Gastroesophageal sphincter (tissue), 4 donors: ENCODE data around the gene BET1L. TPM values are rescaled to one million over a fixed set of nuclear protein-coding genes. Genes with fewer than 3 reads are reported as not detected.

Experiments
- ATAC-seq: fragments of 150-250 bp; one replicate; pipeline ENCODE4 v1.9.1; 2016; ENCODE audit warnings: mild to moderate bottlenecking, moderate library complexity
- H3K27ac ChIP-seq, 4 donors: fragments of 200-600 bp; sonication (generic) in 3 of 4; 1 replicate in 3 of 4; 2 replicates in 1 of 4; pipeline ENCODE4 v1.5.1; 2016 to 2019
- H3K27me3 ChIP-seq: fragments of 200-600 bp; sonication (generic); one replicate; pipeline ENCODE4 v1.5.1; 2019
- H3K36me3 ChIP-seq, 2 donors: fragments of 200-600 bp; sonication (generic); one replicate each; pipeline ENCODE4 v1.5.1; 2019; ENCODE audit warnings: control low read depth in 1 of 2
- H3K4me1 ChIP-seq, 3 donors: fragments of 200-600 bp; sonication (generic); 1 replicate in 2 of 3; 2 replicates in 1 of 3; pipeline ENCODE4 v1.5.1; 2016 to 2019; ENCODE audit warnings: control low read depth in 2 of 3
- H3K4me3 ChIP-seq, 2 donors: fragments of 200-600 bp; sonication (generic); one replicate each; pipeline ENCODE4 v1.5.1; 2019; ENCODE audit warnings: mild to moderate bottlenecking in 1 of 2, moderate library complexity in 1 of 2
- H3K9me3 ChIP-seq, 3 donors: fragments of 200-600 bp; sonication (generic); one replicate each; pipeline ENCODE4 v1.5.1; 2017 to 2019; ENCODE audit warnings: control low read depth in 2 of 3
- EP300 ChIP-seq: sonication (generic); formaldehyde crosslinking; IDR thresholded peaks from one replicate; pipeline ENCODE4 v1.6.1; 2017; ENCODE audit warnings: antibody characterized with exemption, mild to moderate bottlenecking
- POLR2A ChIP-seq, 2 donors: fragments of 450-650 bp; IDR thresholded peaks; one replicate each; pipeline ENCODE4 v1.6.1; 2017; ENCODE audit warnings: antibody characterized with exemption in 2 of 2, mild to moderate bottlenecking in 2 of 2, moderate library complexity in 1 of 2
- POLR2AphosphoS5 ChIP-seq: sonication (generic); formaldehyde crosslinking; IDR thresholded peaks from one replicate; pipeline ENCODE4 v1.6.1; 2017; ENCODE audit warnings: antibody characterized with exemption
- WGBS, 2 donors: methylation state at CpG; one replicate each; pipeline ENCODE4 v1.1.5; 2018; ENCODE audit warnings: low coverage in 1 of 2; 5-methylcytosine and 5-hydroxymethylcytosine counted together
- total RNA-seq, 4 donors: library from RNA; depleted of rRNA; stranded (reverse); fragments of >200 nt; gene quantifications; one replicate each; pipeline ENCODE4 v1.1.0, GENCODE V29; 2016
- TF ChIP-seq, protein P1 (sequence below), 4 experiments: fragments of 200-600 bp in 2 of 4; fragments of 450-650 bp in 2 of 4; sonication (generic) in 1 of 4; IDR thresholded peaks; one replicate each; pipeline ENCODE4 v1.5.1; 2017 to 2019; ENCODE audit warnings: antibody characterized with exemption in 4 of 4, mild to moderate bottlenecking in 2 of 4, moderate library complexity in 2 of 4

Gene BET1L
- total RNA-seq, 4 donors from 2014 or later: 25.3 to 39.4 (median 27.6) TPM

DNA sequence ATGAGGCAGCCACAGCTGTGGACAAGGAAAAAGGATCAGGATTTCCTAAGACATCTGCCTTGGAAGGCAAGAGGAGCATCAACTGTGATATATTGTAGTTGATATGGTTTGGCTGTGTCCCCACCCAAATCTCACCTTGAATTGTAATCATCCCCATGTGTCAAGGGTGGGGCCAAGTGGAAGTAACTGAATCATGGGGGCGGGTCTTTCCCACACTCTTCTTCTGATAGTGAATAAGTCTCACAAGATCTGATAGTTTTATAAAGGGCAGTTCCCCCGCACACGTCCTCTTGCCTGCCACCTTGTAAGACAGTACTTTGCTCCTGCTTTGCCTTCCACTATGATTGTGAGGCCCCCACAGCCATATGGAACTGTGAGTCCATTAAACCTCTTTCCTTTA, 10.5 kb upstream of the BET1L start:
- no peak for TF ChIP-seq POLR2AphosphoS5
- TF ChIP-seq POLR2A (IDR thresholded peaks at IDR 0.05): no peak
- TF ChIP-seq EP300: no peak
- TF ChIP-seq, protein P1, sequence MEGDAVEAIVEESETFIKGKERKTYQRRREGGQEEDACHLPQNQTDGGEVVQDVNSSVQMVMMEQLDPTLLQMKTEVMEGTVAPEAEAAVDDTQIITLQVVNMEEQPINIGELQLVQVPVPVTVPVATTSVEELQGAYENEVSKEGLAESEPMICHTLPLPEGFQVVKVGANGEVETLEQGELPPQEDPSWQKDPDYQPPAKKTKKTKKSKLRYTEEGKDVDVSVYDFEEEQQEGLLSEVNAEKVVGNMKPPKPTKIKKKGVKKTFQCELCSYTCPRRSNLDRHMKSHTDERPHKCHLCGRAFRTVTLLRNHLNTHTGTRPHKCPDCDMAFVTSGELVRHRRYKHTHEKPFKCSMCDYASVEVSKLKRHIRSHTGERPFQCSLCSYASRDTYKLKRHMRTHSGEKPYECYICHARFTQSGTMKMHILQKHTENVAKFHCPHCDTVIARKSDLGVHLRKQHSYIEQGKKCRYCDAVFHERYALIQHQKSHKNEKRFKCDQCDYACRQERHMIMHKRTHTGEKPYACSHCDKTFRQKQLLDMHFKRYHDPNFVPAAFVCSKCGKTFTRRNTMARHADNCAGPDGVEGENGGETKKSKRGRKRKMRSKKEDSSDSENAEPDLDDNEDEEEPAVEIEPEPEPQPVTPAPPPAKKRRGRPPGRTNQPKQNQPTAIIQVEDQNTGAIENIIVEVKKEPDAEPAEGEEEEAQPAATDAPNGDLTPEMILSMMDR (IDR thresholded peaks at IDR 0.05): no peak
- no peak for ATAC-seq
- Histone ChIP-seq H3K4me3 (no peak overlapping the region), H3K27ac (no peak overlapping the region), H3K36me3 (peaks cover 0 to 76% of the 10 kb centered on the region in 2 donors), H3K27me3 (no peaks in the 10 kb centered on the region), H3K9me3 (no peaks in the 10 kb centered on the region), H3K4me1 (peaks cover 0 to 11% (median 0%) of the 10 kb centered on the region in 3 donors)
- WGBS, 2 donors: 84 to 93% methylated on average over 3 of the region's 3 CpGs

DNA sequence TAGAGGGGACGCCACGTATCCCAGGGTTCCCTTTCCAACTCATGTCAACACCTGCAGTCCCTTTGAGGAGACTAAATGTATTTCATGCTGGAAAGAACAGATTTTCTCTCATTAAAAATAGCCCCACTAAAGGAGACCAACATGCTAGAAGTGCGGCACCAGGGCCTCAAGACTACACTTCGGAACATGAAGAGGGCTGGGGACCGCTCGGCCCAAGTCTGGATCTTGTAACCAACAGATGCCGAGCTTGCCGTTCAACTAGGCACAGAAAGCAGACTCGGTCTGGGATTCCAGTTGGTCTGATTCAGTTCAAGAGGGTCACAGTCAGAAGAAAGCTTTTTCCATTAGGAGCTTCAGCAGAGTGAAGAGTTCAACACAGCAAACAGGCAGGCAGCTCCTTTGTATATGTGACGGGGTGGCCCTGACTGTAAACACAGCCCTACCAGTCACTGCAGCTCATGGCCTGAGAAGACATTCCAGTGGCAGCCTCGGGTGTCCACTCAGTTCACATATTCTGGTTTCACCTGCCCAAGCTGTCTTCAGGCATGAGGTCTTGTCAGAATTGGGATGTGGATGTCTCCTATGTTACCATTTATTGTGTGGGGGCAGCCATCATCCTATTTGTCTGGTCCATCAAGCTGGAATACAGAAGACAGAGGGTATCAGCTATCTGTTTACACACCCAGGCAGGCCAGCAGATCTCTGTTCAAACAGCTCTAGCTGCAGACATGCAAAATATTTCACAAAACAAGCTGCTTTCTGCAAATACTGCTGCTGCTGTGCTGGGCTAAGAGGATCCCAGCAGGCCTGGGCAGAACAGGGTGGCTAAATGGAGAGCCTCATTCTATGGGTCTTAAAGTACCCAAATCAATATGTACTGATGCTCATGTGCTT, 9.1 kb upstream of the BET1L start:
- WGBS, 2 donors: 81% methylated on average over 8 of the region's 11 CpGs; no CpG with 5 or more reads in 1 of the 2 donors
- Histone ChIP-seq H3K4me3 (no peak overlapping the region), H3K36me3 (peaks cover 0 to 77% of the 10 kb centered on the region in 2 donors), H3K9me3 (no peaks in the 10 kb centered on the region), H3K27me3 (no peaks in the 10 kb centered on the region), H3K27ac (peak overlapping the region in 1 of 4 donors; percentile 40), H3K4me1 (peaks cover 0 to 4% (median 0%) of the 10 kb centered on the region in 3 donors)
- ATAC-seq: no peak
- no peak for TF ChIP-seq POLR2AphosphoS5
- TF ChIP-seq POLR2A (IDR thresholded peaks at IDR 0.05): no peak
- TF ChIP-seq, protein P1 (IDR thresholded peaks at IDR 0.05): no peak
- no peak for TF ChIP-seq EP300

DNA sequence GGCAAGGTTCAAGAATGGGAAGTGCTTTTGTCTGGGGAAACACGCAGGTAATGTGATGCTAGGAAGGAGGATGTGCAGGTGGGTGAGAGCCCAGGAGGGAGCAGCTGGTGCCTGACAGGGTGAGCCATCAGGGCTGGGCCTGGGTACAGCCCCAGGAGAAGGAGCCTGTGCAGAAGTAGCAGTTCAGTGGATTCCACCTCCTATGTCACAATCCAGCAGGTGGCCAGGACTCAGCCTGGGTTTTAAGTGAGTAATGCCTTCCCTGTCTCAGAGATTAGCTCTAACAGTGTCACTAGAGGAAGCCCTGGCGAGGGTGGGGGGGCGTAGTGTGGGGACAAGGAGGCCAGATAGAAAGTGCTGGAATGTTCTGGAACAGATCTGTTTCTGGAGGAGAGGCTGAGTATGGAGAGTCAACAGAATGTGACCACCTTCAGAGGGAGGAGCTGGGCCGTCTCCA, 8.4 kb upstream of the BET1L start:
- Histone ChIP-seq H3K4me1 (peaks cover 0 to 11% (median 3%) of the 10 kb centered on the region in 3 donors), H3K9me3 (no peaks in the 10 kb centered on the region), H3K4me3 (no peak overlapping the region), H3K36me3 (peaks cover 0 to 84% of the 10 kb centered on the region in 2 donors), H3K27ac (peak overlapping the region in 2 of 4 donors; percentile 7 to 40), H3K27me3 (no peaks in the 10 kb centered on the region)
- no peak for TF ChIP-seq POLR2AphosphoS5
- TF ChIP-seq, protein P1 (IDR thresholded peaks at IDR 0.05): no peak
- 40% methylated on average over 1 of the region's 4 CpGs for WGBS, 2 donors
- no peak for ATAC-seq

DNA sequence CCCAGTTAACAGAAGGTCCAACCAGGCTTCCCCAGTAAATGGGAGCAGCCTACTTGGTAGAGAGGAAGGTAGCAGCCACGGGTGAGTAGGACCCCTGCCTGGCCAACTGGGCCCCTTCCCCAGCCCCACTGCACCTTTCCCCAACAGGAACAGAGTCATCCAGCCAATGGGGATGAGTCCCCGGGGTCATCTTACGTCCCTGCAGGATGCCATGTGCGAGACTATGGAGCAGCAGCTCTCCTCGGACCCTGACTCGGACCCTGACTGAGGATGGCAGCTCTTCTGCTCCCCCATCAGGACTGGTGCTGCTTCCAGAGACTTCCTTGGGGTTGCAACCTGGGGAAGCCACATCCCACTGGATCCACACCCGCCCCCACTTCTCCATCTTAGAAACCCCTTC, 6.9 kb upstream of the BET1L start:
- Histone ChIP-seq H3K4me3 (no peak overlapping the region), H3K27me3 (no peaks in the 10 kb centered on the region), H3K9me3 (no peaks in the 10 kb centered on the region), H3K36me3 (peaks cover 0 to 92% of the 10 kb centered on the region in 2 donors), H3K27ac (no peak overlapping the region), H3K4me1 (peaks cover 3 to 27% (median 18%) of the 10 kb centered on the region in 3 donors)
- ATAC-seq: no peak
- WGBS, 2 donors: 17 to 76% methylated on average over 1 to 5 of the region's 7 CpGs
- TF ChIP-seq POLR2AphosphoS5 (no peak), POLR2A (IDR thresholded peaks at IDR 0.05) (no peak), EP300 (no peak)
- TF ChIP-seq, protein P1 (IDR thresholded peaks at IDR 0.05): no peak

DNA sequence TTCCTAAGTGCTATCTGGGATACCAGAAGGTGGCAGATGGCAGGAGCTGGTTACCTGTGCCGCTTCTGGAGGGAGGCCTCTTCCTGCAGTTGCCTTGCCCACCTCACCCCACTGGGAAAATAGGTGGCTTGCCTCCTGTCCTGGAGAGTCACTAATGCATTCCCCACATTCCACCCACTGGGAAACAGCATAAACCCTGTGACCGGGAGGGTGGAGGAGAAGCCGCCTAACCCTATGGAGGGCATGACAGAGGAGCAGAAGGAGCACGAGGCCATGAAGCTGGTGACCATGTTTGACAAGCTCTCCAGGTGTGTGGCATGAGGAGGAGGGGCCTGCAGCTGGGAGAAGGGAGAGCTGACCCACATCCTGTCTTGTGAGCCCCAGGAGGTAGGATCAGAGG, 5.9 kb upstream of the BET1L start:
- Histone ChIP-seq H3K4me3 (no peak overlapping the region), H3K4me1 (peaks cover 3 to 29% (median 18%) of the 10 kb centered on the region in 3 donors), H3K36me3 (peaks cover 0 to 82% of the 10 kb centered on the region in 2 donors), H3K27ac (peak overlapping the region in 1 of 4 donors; percentile 97), H3K27me3 (no peaks in the 10 kb centered on the region), H3K9me3 (no peaks in the 10 kb centered on the region)
- WGBS, 2 donors: no CpG with 5 or more reads among the region's 4 CpGs
- ATAC-seq: no peak
- TF ChIP-seq POLR2A (IDR thresholded peaks at IDR 0.05) (no peak), EP300 (no peak), POLR2AphosphoS5 (no peak)
- TF ChIP-seq, protein P1 (IDR thresholded peaks at IDR 0.05): no peak
